Esophagus squamous epithelium (tissue), 4 donors: ENCODE measurements around the gene ENOSF1.

Source experiments
- POLR2A ChIP-seq, 4 donors: fragments of 450-650 bp; IDR thresholded peaks; one replicate each; pipeline ENCODE4 v1.6.1; 2017; ENCODE audit warnings: antibody characterized with exemption in 4 of 4, mild to moderate bottlenecking in 4 of 4, moderate library complexity in 3 of 4
- TF ChIP-seq, protein P1 (sequence below), 6 experiments: fragments of 450-650 bp in 4 of 6; fragments of 200-600 bp in 2 of 6; sonication (generic) in 2 of 6; IDR thresholded peaks; one replicate each; pipeline ENCODE4 v1.5.1; 2016 to 2019; ENCODE audit warnings: antibody characterized with exemption in 6 of 6, mild to moderate bottlenecking in 4 of 6, moderate library complexity in 4 of 6

DNA sequence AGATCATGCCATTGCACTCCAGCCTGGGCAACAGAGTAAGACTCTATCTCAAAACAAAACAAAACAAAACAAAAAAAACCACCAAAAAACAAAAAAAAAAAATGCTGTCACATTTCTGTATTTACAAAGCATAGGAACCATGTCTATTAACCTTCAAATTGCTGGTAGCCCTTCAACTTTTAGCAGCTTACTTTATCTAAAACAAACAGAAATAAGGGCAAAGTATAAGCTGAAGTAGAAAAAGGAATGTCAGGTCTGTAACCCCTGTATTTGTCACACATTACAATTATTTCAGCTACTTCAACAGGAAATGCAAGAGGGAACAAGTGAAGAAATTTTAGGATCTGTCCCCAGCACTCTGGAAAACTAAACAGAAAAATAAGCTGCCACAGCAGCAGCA is 29.6 kb downstream of the ENOSF1 start:
- TF ChIP-seq, protein P1, sequence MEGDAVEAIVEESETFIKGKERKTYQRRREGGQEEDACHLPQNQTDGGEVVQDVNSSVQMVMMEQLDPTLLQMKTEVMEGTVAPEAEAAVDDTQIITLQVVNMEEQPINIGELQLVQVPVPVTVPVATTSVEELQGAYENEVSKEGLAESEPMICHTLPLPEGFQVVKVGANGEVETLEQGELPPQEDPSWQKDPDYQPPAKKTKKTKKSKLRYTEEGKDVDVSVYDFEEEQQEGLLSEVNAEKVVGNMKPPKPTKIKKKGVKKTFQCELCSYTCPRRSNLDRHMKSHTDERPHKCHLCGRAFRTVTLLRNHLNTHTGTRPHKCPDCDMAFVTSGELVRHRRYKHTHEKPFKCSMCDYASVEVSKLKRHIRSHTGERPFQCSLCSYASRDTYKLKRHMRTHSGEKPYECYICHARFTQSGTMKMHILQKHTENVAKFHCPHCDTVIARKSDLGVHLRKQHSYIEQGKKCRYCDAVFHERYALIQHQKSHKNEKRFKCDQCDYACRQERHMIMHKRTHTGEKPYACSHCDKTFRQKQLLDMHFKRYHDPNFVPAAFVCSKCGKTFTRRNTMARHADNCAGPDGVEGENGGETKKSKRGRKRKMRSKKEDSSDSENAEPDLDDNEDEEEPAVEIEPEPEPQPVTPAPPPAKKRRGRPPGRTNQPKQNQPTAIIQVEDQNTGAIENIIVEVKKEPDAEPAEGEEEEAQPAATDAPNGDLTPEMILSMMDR (IDR thresholded peaks at IDR 0.05) = no peak
- TF ChIP-seq POLR2A (IDR thresholded peaks at IDR 0.05) = no peak
